ENCODE results near the gene MRPS2. TPM values are rescaled to one million over a fixed set of nuclear protein-coding genes. Genes with fewer than 3 reads are reported as not detected.
"Not testable (repeated sequence)": the region's sequence is repeated elsewhere in the genome, so short reads cannot be mapped to it uniquely, and the experiment has no call there.

Gene MRPS2
- total RNA-seq, 1 donor from 2014 or later = 61.7 TPM

DNA sequence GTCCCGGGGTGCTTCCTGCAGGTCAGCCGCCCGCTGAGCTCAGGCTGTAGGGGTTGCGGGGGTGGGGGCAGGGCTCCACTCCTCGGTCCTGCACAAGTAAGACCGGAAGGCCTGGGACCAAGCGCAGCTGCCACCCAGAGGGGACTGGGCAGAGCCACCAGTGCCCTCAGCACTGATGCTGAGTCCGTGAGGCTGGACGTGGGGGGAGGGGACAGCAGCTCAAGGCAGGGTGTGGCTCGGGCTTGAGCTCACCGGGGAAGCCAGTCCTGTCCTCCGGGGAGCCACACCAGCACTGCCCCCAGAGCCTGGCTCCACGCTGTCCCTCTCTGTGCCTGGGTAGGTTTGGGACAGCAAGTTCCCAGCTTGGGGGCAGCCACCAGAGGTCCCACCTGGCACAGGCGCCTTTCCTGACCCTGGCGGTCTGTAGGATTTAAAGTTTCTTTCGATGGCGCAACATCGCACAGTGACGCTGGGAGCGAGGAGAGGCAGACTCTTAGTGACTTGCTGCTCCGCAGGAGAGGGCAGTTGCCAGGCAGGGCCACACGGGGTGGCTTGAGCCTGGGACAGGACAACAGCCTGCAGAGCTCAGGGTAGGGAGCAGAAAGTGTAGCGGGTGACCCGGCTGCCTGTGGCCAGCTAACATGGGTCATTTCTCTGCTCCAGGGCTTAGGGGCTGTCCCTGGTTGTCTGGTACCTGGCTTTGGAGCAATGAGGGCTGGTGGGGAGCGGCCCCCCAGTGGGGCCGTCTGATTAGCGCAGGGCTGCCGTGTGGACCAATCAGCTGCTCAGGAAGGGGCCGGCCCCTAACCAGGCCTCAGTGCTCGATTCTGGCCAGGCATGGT is 26.5 kb downstream of the MRPS2 start:
- Mint-ChIP-seq H3K27ac (no peak overlapping the region), H3K4me1 (ENCODE audit: low read depth) (no peaks in the 10 kb centered on the region), H3K36me3 (ENCODE audit: low read depth) (no peaks in the 10 kb centered on the region), H3K4me3 (ENCODE audit: low read depth) (no peak overlapping the region), H3K27me3 (ENCODE audit: low read depth) (no peaks in the 10 kb centered on the region), H3K9me3 (no peaks in the 10 kb centered on the region)
- intact Hi-C loops (cut with micrococcal nuclease) = no loop called here
- DNase-seq (ENCODE audit: low spot score) = no peak

GRCh38 chr9:135528842-135529435 is 28.5 kb downstream of the MRPS2 start:
- H3K9me3 Mint-ChIP-seq; H3K4me3 Mint-ChIP-seq (ENCODE audit: low read depth); H3K36me3 Mint-ChIP-seq (ENCODE audit: low read depth); H3K4me1 Mint-ChIP-seq (ENCODE audit: low read depth); intact Hi-C loops (cut with micrococcal nuclease); H3K27ac Mint-ChIP-seq; H3K27me3 Mint-ChIP-seq (ENCODE audit: low read depth); DNase-seq (ENCODE audit: low spot score): not testable (repeated sequence)

DNA sequence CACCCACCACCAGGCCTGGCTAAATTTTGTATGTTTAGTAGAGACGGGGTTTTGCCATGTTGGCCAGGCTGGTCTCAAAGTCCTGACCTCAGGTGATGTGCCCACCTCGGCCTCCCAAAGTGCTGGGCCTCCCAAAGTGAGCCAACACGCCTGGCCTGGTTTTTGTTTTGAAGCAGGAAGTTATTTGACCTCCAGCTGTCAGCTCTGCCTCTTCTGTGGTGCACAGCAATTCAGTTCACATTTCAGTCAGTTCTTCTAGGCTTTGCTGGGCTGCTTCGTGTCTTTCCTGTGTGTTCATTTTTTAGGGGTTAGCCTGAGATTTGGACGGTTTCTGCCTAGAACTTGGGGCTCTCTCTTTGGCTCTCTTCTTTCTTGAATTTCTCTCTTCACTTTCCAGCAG is 29.7 kb downstream of the MRPS2 start:
- no peaks in the 10 kb centered on the region for H3K9me3 Mint-ChIP-seq
- intact Hi-C loops (cut with micrococcal nuclease) = no loop called here
- H3K36me3 Mint-ChIP-seq (ENCODE audit: low read depth) = no peaks in the 10 kb centered on the region
- peaks cover 6% of the 10 kb centered on the region for H3K27me3 Mint-ChIP-seq (ENCODE audit: low read depth)
- no peak overlapping the region for H3K27ac Mint-ChIP-seq
- no peaks in the 10 kb centered on the region for H3K4me1 Mint-ChIP-seq (ENCODE audit: low read depth)
- DNase-seq (ENCODE audit: low spot score) = no peak
- no peak overlapping the region for H3K4me3 Mint-ChIP-seq (ENCODE audit: low read depth)

DNA sequence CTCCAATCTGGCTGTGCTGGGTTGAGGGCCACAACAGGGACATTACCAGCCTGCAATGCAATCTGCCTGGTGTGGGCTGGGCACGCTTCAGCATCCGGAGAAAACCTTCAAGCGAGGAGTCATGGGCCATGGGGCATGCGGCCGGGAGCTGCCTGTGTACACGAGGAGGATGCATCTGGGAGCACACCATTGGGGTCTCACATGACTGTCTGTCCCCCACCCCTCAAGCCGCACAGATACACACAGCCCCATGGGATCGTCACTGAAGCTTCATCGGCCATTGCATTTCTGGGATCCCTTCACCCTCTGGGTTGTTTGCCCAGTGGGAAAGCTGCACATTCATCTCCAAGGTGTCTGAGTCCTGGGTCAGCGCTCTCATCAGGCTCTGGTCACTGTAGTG is 30.6 kb downstream of the MRPS2 start:
- Mint-ChIP-seq H3K4me1 (ENCODE audit: low read depth) (no peaks in the 10 kb centered on the region), H3K9me3 (no peaks in the 10 kb centered on the region), H3K4me3 (ENCODE audit: low read depth) (no peak overlapping the region), H3K36me3 (ENCODE audit: low read depth) (no peaks in the 10 kb centered on the region), H3K27ac (no peak overlapping the region), H3K27me3 (ENCODE audit: low read depth) (peaks cover 6% of the 10 kb centered on the region)
- intact Hi-C loops (cut with micrococcal nuclease) = no loop called here
- DNase-seq (ENCODE audit: low spot score) = no peak

GRCh38 chr9:135533113-135533512 is 32.6 kb downstream of the MRPS2 start:
- DNase-seq (ENCODE audit: low spot score) = no peak
- no peaks in the 10 kb centered on the region for H3K4me1 Mint-ChIP-seq (ENCODE audit: low read depth)

DNA sequence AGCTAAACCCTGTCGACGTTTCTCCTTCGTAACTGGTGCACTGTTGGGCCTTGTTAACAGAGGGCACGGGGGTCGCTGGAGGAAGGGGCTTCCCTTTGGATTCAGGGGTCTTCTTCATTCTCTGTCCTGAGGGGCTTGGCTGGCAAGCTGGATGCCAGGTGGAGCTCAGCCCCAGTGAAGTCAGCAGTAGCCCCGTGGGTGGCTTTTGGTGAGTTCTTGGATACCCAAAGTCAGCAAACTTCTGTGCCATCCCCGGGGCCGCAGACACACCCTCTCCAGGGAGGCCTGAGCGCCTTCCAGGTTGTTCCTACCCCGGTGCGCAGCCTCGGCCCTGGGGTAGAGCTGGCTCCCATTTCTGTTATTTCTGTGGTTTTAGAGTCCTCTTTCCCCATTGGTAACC is 33.2 kb downstream of the MRPS2 start:
- no peak overlapping the region for H3K4me3 Mint-ChIP-seq (ENCODE audit: low read depth)
- H3K36me3 Mint-ChIP-seq (ENCODE audit: low read depth) = no peaks in the 10 kb centered on the region
- no peaks in the 10 kb centered on the region for H3K9me3 Mint-ChIP-seq
- H3K27ac Mint-ChIP-seq = no peak overlapping the region
- intact Hi-C loops (cut with micrococcal nuclease) = no loop called here
- H3K27me3 Mint-ChIP-seq (ENCODE audit: low read depth) = peaks cover 14% of the 10 kb centered on the region
- DNase-seq (ENCODE audit: low spot score) = no peak
- no peaks in the 10 kb centered on the region for H3K4me1 Mint-ChIP-seq (ENCODE audit: low read depth)

More at GRCh38 chr9:135533113-135533512, 32.6 kb downstream of the MRPS2 start:
- Mint-ChIP-seq H3K27ac (no peak overlapping the region), H3K9me3 (no peaks in the 10 kb centered on the region), H3K27me3 (ENCODE audit: low read depth) (peaks cover 10% of the 10 kb centered on the region), H3K36me3 (ENCODE audit: low read depth) (no peaks in the 10 kb centered on the region), H3K4me3 (ENCODE audit: low read depth) (no peak overlapping the region)
- intact Hi-C loops (cut with micrococcal nuclease) = no loop called here

- intact Hi-C loops (cut with micrococcal nuclease); DNase-seq (ENCODE audit: low spot score); H3K36me3 Mint-ChIP-seq (ENCODE audit: low read depth); H3K9me3 Mint-ChIP-seq; H3K4me1 Mint-ChIP-seq (ENCODE audit: low read depth); H3K27ac Mint-ChIP-seq; H3K4me3 Mint-ChIP-seq (ENCODE audit: low read depth): not testable (repeated sequence)
- H3K27me3 Mint-ChIP-seq (ENCODE audit: low read depth) = peaks cover 14% of the 10 kb centered on the region
These were observed 33.8 kb downstream of the MRPS2 start for GRCh38 chr9:135534192-135534711.

- not testable (repeated sequence) for H3K36me3 Mint-ChIP-seq (ENCODE audit: low read depth); H3K4me3 Mint-ChIP-seq (ENCODE audit: low read depth)
- peaks cover 14% of the 10 kb centered on the region for H3K27me3 Mint-ChIP-seq (ENCODE audit: low read depth)
These were observed 34.3 kb downstream of the MRPS2 start for GRCh38 chr9:135534826-135535225.

DNA sequence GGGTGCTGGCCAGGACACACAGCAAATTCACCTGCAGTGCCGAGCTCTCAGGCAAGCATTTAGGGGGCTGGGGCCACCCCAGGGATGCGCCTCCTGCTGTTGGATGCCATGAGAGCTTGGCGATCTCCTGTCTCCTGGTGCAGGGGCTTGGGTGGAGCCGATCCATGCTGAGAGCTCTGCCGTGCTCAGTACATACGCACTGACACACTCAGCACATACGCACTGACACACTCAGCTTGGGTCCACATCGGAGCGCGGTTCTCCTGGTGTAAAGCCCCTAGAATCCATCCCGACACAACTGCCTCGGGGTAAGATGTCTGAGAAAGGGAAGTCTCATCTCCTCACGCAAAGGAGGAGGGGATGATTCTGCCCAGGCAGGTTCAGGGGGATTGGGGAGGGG is 35.1 kb downstream of the MRPS2 start:
- H3K4me3 Mint-ChIP-seq (ENCODE audit: low read depth); intact Hi-C loops (cut with micrococcal nuclease); H3K27ac Mint-ChIP-seq; H3K4me1 Mint-ChIP-seq (ENCODE audit: low read depth); DNase-seq (ENCODE audit: low spot score); H3K9me3 Mint-ChIP-seq; H3K36me3 Mint-ChIP-seq (ENCODE audit: low read depth): not testable (repeated sequence)
- peaks cover 14% of the 10 kb centered on the region for H3K27me3 Mint-ChIP-seq (ENCODE audit: low read depth)

More at GRCh38 chr9:135534826-135535225, 34.3 kb downstream of the MRPS2 start:
- H3K27ac Mint-ChIP-seq; H3K9me3 Mint-ChIP-seq; intact Hi-C loops (cut with micrococcal nuclease); DNase-seq (ENCODE audit: low spot score); H3K4me1 Mint-ChIP-seq (ENCODE audit: low read depth): not testable (repeated sequence)

DNA sequence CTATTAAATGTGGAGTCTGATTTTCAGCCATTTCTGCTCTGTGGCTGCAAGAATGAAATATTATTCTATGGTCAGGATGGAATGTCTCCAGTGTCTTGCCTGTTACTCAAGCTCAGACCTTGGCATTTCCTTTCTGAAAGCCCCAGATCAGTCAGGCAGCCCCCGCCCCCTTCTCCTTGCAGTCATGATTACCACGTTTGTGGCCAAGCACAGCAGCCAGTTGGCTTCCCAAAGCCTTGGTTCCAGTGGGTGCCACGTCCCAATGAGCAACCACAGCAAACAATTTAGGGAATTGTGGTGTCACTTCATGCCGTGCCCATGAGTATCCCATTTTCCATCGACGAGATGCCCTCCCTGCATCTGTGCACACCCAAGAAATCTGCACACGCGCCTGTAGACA is 35.7 kb downstream of the MRPS2 start:
- no peak for DNase-seq (ENCODE audit: low spot score)
- no peak overlapping the region for H3K4me3 Mint-ChIP-seq (ENCODE audit: low read depth)
- no peaks in the 10 kb centered on the region for H3K4me1 Mint-ChIP-seq (ENCODE audit: low read depth)
- no peak overlapping the region for H3K27ac Mint-ChIP-seq
- intact Hi-C loops (cut with micrococcal nuclease) = no loop called here
- no peaks in the 10 kb centered on the region for H3K36me3 Mint-ChIP-seq (ENCODE audit: low read depth)
- H3K9me3 Mint-ChIP-seq = no peaks in the 10 kb centered on the region
- peaks cover 14% of the 10 kb centered on the region for H3K27me3 Mint-ChIP-seq (ENCODE audit: low read depth)

DNA sequence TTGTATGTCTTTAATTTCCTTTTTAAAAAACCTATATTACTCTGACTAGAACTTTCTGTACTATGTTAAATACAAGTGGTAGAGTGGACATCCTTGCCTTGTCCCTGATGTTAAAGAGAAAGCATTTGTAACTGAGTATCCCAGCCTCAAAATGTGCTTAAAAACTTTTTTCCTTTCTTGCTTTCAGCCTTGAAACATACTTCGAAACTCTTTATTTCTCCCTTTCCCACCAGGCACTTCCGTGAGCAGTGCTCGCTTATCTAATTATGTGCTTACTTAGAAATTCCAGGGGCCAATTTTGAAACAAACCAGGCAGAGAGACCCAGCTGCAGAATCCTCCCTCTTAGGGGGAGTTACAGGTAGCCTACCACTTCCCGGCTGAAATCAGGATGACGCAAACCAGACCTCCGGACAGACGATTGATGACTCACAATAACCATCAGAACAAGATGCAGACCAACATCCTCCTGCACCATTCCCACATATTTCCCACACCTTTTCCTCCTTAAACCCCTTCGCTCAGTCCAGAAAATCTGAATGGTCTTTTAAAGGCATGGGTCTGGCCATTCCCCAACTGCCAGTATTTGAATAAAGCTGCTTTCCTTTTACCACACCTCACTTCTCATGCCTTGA is 42.9 kb downstream of the MRPS2 start:
- intact Hi-C loops (cut with micrococcal nuclease); H3K27ac Mint-ChIP-seq; H3K4me1 Mint-ChIP-seq (ENCODE audit: low read depth); H3K9me3 Mint-ChIP-seq; DNase-seq (ENCODE audit: low spot score); H3K4me3 Mint-ChIP-seq (ENCODE audit: low read depth); H3K27me3 Mint-ChIP-seq (ENCODE audit: low read depth); H3K36me3 Mint-ChIP-seq (ENCODE audit: low read depth): not testable (repeated sequence)

GRCh38 chr9:135544981-135545635 is 44.6 kb downstream of the MRPS2 start:
- H3K36me3 Mint-ChIP-seq (ENCODE audit: low read depth) = no peaks in the 10 kb centered on the region
- H3K27ac Mint-ChIP-seq = no peak overlapping the region
- no peaks in the 10 kb centered on the region for H3K9me3 Mint-ChIP-seq
- intact Hi-C loops (cut with micrococcal nuclease) = no loop called here
- H3K4me3 Mint-ChIP-seq (ENCODE audit: low read depth) = no peak overlapping the region
- no peak for DNase-seq (ENCODE audit: low spot score)
- H3K4me1 Mint-ChIP-seq (ENCODE audit: low read depth) = no peaks in the 10 kb centered on the region
- peaks cover 5% of the 10 kb centered on the region for H3K27me3 Mint-ChIP-seq (ENCODE audit: low read depth)
